Kidney (tissue), 14 donors: ENCODE measurements around the gene CTCFL. TPM values are rescaled to one million over a fixed set of nuclear protein-coding genes. Genes with fewer than 3 reads are reported as not detected.

ENCODE experiments used
- DNase-seq, 5 donors: peaks; one replicate each; pipeline ENCODE4 v3.0.0-alpha.2; 2013 to 2020
- FAIRE-seq: peaks from 2 replicates; lab custom pipeline; 2012; peaks lifted over from hg19 to GRCh38; lab: Jason Lieb, UNC
- H3K27ac ChIP-seq, 2 donors: one replicate each; pipeline ENCODE4 v1.7.0; 2013; ENCODE audit warnings: low read depth in 2 of 2, low read length in 2 of 2, inconsistent platforms in 1 of 2
- H3K27me3 ChIP-seq: one replicate; pipeline ENCODE4 v1.7.1; 2013; ENCODE audit warnings: low read length, inconsistent platforms; ENCODE audit not compliant: control insufficient read depth, insufficient read depth
- H3K36me3 ChIP-seq, 3 donors: one replicate each; pipeline versions ENCODE4 v1.7.0 to v1.7.1; 2013; ENCODE audit warnings: low read length in 3 of 3, control low read depth in 1 of 3, inconsistent platforms in 1 of 3; ENCODE audit not compliant: insufficient read depth in 3 of 3, control insufficient read depth in 2 of 3
- H3K4me1 ChIP-seq, 3 donors: one replicate each; pipeline versions ENCODE4 v1.7.0 to v1.7.1; 2013; ENCODE audit warnings: low read length in 3 of 3, inconsistent platforms in 1 of 3, low read depth in 1 of 3; ENCODE audit not compliant: control insufficient read depth in 2 of 3, insufficient read depth in 2 of 3
- H3K4me3 ChIP-seq, 3 donors: one replicate each; pipeline versions ENCODE4 v1.7.0 to v1.8.1; 2013; ENCODE audit warnings: low read length in 3 of 3, control low read depth in 1 of 3, inconsistent platforms in 1 of 3
- H3K9ac ChIP-seq, 3 donors: one replicate each; pipeline versions ENCODE4 v1.7.0 to v1.7.1; 2013; ENCODE audit warnings: low read length in 3 of 3, control low read depth in 1 of 3, inconsistent platforms in 1 of 3
- H3K9me3 ChIP-seq, 3 donors: one replicate each; pipeline versions ENCODE4 v1.7.0 to v1.7.1; 2013; ENCODE audit warnings: low read length in 3 of 3, control low read depth in 1 of 3, inconsistent platforms in 1 of 3; ENCODE audit not compliant: control insufficient read depth in 2 of 3, insufficient read depth in 1 of 3
- intact Hi-C: fragments of 100-400 bp; cut with DNase I; formaldehyde crosslinking; loops from one replicate; pipeline ENCODE4 v1.11.1; 2022
- polyA plus RNA-seq: library from polyadenylated mRNA; stranded (reverse); fragments of 350-450 nt; fragmentation: Illumina TruSeq; extraction: RNeasy Lipid Tissue Mini Kit (QIAGEN cat#74804); gene quantifications from one replicate; pipeline ENCODE4 v1.2.3, GENCODE V29; 2014; ENCODE audit warnings: low read depth, low replicate concordance; ENCODE audit not compliant: insufficient read depth
- total RNA-seq: library from RNA; stranded (reverse); fragmentation: NEBNext Ultra II Directional; extraction: Animal tissue kit (Norgen Biotek cat#: 25700); gene quantifications from one replicate; pipeline ENCODE4 v1.2.1, GENCODE V29; 2021
- TF ChIP-seq, protein P1 (sequence below): IDR thresholded peaks from 3 replicates; pipeline ENCODE4 v1.5.1; 2012; ENCODE audit warnings: mild to moderate bottlenecking, moderate library complexity, borderline replicate concordance; ENCODE audit not compliant: insufficient read depth; ENCODE audit errors: extremely low read depth
- donor health status: control.
- donor health status: control.
- donor health status: control.
- donor health status: control.
- donor health status: control.
- donor health status: DM: yes; HTN: yes; CAD: no.
- donor health status: Normal renal cell carcinoma (clear cell type).

The CTCFL gene
- total and polyA plus RNA-seq, 2 donors from 2014 or later = not detected

DNA sequence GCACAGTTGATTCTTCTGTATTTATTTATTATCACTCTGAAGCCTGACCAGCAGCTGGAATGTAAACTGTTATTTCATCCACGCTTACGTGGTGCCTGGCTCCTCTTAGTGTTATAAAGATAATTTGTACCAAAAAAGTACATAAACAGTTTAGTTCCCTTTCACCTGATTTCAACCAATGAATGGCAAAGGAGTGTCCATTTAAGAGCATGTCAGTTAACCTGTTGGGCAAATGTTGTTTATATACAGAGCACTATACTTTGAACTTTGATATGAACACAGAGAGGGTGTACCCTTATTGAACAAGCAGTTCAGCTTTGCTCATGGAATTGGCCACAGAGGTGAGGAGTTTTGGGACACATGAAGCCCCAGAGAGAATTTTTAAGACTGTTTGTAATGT lies 7.2 kb upstream of the CTCFL start:
- H3K4me3 ChIP-seq = no peak overlapping the region
- H3K27me3 ChIP-seq = no peaks in the 10 kb centered on the region
- no peak overlapping the region for H3K27ac ChIP-seq
- TF ChIP-seq, protein P1, sequence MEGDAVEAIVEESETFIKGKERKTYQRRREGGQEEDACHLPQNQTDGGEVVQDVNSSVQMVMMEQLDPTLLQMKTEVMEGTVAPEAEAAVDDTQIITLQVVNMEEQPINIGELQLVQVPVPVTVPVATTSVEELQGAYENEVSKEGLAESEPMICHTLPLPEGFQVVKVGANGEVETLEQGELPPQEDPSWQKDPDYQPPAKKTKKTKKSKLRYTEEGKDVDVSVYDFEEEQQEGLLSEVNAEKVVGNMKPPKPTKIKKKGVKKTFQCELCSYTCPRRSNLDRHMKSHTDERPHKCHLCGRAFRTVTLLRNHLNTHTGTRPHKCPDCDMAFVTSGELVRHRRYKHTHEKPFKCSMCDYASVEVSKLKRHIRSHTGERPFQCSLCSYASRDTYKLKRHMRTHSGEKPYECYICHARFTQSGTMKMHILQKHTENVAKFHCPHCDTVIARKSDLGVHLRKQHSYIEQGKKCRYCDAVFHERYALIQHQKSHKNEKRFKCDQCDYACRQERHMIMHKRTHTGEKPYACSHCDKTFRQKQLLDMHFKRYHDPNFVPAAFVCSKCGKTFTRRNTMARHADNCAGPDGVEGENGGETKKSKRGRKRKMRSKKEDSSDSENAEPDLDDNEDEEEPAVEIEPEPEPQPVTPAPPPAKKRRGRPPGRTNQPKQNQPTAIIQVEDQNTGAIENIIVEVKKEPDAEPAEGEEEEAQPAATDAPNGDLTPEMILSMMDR = no peak
- no peak overlapping the region for H3K9ac ChIP-seq
- DNase-seq = no peak
- peaks cover 0 to 3% (median 0%) of the 10 kb centered on the region in 3 donors for H3K9me3 ChIP-seq
- no peak for FAIRE-seq
- H3K4me1 ChIP-seq = peaks cover 0 to 2% (median 0%) of the 10 kb centered on the region in 3 donors
- H3K36me3 ChIP-seq = no peaks in the 10 kb centered on the region
- intact Hi-C loops = no loop called here

DNA sequence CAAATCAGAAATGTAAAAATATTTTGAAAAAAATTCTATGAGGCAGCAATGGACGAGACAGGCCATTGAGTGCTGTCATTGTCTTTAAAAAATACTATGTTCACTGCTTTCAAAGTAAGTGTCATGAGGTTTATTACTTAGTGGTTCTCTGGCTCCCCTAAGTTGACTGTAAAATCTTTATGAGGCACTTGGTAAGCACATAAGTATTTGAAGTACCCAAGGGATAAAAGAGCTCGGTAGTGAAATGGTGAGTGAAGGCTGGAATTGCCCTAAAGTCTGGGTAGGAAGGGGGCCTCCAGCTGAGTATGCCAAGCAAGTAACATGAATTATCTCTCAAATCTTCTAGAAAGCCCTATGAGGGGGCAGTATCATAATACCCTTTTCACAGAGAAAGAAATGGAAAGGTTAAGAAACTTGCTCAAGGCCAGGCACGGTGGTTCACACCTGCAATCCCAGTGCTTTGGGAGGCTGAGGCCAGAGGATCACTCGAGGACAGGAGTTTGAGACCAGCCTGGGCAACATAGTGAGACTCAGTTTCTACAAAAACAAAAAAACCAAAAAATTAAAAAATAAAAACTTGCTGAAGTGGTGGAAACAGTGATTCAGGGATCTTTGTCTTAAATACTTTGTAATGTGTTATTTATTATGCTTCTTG lies 5.5 kb upstream of the CTCFL start:
- Histone ChIP-seq H3K36me3 (no peaks in the 10 kb centered on the region), H3K27me3 (no peaks in the 10 kb centered on the region), H3K9ac (no peak overlapping the region), H3K4me3 (no peak overlapping the region), H3K9me3 (no peaks in the 10 kb centered on the region), H3K27ac (no peak overlapping the region), H3K4me1 (peaks cover 0 to 2% (median 0%) of the 10 kb centered on the region in 3 donors)
- TF ChIP-seq, protein P1 = no peak
- intact Hi-C loops = no loop called here
- no peak for FAIRE-seq
- DNase-seq = no peak

DNA sequence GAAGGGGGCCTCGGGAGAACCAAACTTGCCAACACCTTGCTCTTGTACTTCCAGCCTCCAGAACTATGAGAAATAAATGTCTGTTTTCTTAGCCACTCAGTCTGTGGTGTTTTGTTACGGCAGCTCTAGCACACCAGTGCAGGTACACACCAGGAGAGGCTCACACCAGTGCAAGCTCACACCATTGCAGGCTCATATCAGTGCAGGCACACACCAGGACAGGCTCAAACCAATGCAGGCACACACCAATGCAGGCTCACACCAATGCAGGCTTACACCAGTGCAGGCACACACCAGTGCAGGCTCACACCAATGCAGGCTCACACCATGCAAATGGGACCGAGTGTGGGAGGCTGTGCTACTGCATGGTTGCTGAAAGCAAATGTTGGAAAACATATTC lies 4.9 kb upstream of the CTCFL start:
- no peak overlapping the region for H3K4me3 ChIP-seq
- DNase-seq = no peak
- no peak for FAIRE-seq
- TF ChIP-seq, protein P1 = no peak
- H3K27ac ChIP-seq = no peak overlapping the region
- no peak overlapping the region for H3K9ac ChIP-seq
- intact Hi-C loops = no loop called here
- H3K9me3 ChIP-seq = no peaks in the 10 kb centered on the region
- H3K4me1 ChIP-seq = peaks cover 0 to 2% (median 0%) of the 10 kb centered on the region in 3 donors
- no peaks in the 10 kb centered on the region for H3K27me3 ChIP-seq
- H3K36me3 ChIP-seq = no peaks in the 10 kb centered on the region
